Sigmoid colon (tissue), 7 donors: ENCODE measurements around the gene CERS3. TPM values are rescaled to one million over a fixed set of nuclear protein-coding genes. Genes with fewer than 3 reads are reported as not detected.

ENCODE experiments used
- DNase-seq: peaks from one replicate; pipeline ENCODE4 v3.0.0-alpha.2; 2019
- H3K27ac ChIP-seq, 4 donors: fragments of 200-600 bp; sonication (generic); one replicate each; pipeline ENCODE4 v1.5.1; 2016 to 2019; ENCODE audit warnings: mild to moderate bottlenecking in 1 of 4
- H3K27me3 ChIP-seq, 3 donors: fragments of 200-600 bp; sonication (generic); one replicate each; pipeline ENCODE4 v1.5.1; 2019; ENCODE audit warnings: mild to moderate bottlenecking in 1 of 3
- H3K36me3 ChIP-seq, 4 donors: fragments of 200-600 bp; sonication (generic); one replicate each; pipeline ENCODE4 v1.5.1; 2016 to 2019
- H3K4me1 ChIP-seq, 4 donors: fragments of 200-600 bp; sonication (generic); one replicate each; pipeline ENCODE4 v1.5.1; 2017 to 2019
- H3K4me3 ChIP-seq, 4 donors: fragments of 200-600 bp; sonication (generic); one replicate each; pipeline ENCODE4 v1.5.1; 2017 to 2019; ENCODE audit warnings: mild to moderate bottlenecking in 2 of 4, moderate library complexity in 1 of 4
- H3K9me3 ChIP-seq, 4 donors: fragments of 200-600 bp in 3 of 4; sonication (generic) in 3 of 4; one replicate each; pipeline versions ENCODE4 v1.5.1 to v1.6.1; 2013 to 2019
- EP300 ChIP-seq, 4 donors: sonication (generic); formaldehyde crosslinking; IDR thresholded peaks; one replicate each; pipeline ENCODE4 v1.6.1; 2017; ENCODE audit warnings: antibody characterized with exemption in 4 of 4
- POLR2A ChIP-seq, 2 donors: fragments of 450-650 bp; IDR thresholded peaks; one replicate each; pipeline ENCODE4 v1.6.1; 2016; ENCODE audit warnings: antibody characterized with exemption in 2 of 2, mild to moderate bottlenecking in 2 of 2, moderate library complexity in 2 of 2
- POLR2AphosphoS5 ChIP-seq, 4 donors: sonication (generic); formaldehyde crosslinking; IDR thresholded peaks; one replicate each; pipeline ENCODE4 v1.6.1; 2017; ENCODE audit warnings: antibody characterized with exemption in 4 of 4
- WGBS, 2 donors: extraction: QIAGEN DNeasy Blood & Tissue Kit; methylation state at CpG; one replicate each; pipeline ENCODE4 v1.1.7; 2013; 5-methylcytosine and 5-hydroxymethylcytosine counted together
- intact Hi-C: fragments of 100-400 bp; cut with DNase I; formaldehyde crosslinking; loops from one replicate; pipeline ENCODE4 v1.15.1; 2023
- polyA plus RNA-seq, 3 donors: library from polyadenylated mRNA; stranded (reverse); fragments of 200-250 nt; gene quantifications; one replicate each; pipeline ENCODE4 v1.2.3, GENCODE V29; 2013
- total RNA-seq, 4 donors: library from RNA; depleted of rRNA; stranded (reverse); fragments of >200 nt; gene quantifications; one replicate each; pipeline ENCODE4 v1.1.0, GENCODE V29; 2016
- TF ChIP-seq, protein P1 (sequence below), 4 experiments: fragments of 450-650 bp in 3 of 4; fragments of 200-600 bp in 1 of 4; IDR thresholded peaks; one replicate each; pipeline ENCODE4 v1.5.1; 2016 to 2019; ENCODE audit warnings: antibody characterized with exemption in 4 of 4, mild to moderate bottlenecking in 3 of 4, moderate library complexity in 2 of 4
- donor health status: healthy with polysubstance abuse.
- donor health status: Bipolar disorder and iron deficiency.
- donor health status: healthy.

Gene CERS3
- total and polyA plus RNA-seq, 7 donors, result 0.20 to 0.49 TPM; not detected in 5

DNA sequence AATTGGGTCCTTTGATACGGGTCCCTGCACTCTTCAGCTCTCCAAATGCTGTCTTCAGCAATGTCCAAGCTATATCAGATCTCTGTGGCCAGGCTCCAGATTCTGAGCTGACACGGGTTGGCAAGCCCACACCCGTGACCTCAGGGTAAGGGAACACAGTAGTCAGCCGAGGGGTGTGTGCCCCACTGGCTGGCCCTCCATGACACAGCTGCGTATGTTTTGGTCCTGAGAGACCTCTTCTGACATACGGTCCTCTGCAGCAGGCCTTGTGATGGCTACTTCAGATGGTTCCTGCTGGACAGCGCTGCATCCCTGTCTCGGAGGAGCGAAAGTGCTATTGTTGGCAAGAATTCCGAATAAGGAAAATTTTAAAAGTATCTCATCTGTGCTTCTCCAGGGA, 101.8 kb downstream of the CERS3 start:
- no peak for TF ChIP-seq POLR2A (IDR thresholded peaks at IDR 0.05)
- no peak for TF ChIP-seq EP300 (IDR thresholded peaks at IDR 0.05)
- TF ChIP-seq, protein P1, sequence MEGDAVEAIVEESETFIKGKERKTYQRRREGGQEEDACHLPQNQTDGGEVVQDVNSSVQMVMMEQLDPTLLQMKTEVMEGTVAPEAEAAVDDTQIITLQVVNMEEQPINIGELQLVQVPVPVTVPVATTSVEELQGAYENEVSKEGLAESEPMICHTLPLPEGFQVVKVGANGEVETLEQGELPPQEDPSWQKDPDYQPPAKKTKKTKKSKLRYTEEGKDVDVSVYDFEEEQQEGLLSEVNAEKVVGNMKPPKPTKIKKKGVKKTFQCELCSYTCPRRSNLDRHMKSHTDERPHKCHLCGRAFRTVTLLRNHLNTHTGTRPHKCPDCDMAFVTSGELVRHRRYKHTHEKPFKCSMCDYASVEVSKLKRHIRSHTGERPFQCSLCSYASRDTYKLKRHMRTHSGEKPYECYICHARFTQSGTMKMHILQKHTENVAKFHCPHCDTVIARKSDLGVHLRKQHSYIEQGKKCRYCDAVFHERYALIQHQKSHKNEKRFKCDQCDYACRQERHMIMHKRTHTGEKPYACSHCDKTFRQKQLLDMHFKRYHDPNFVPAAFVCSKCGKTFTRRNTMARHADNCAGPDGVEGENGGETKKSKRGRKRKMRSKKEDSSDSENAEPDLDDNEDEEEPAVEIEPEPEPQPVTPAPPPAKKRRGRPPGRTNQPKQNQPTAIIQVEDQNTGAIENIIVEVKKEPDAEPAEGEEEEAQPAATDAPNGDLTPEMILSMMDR (IDR thresholded peaks at IDR 0.05), result no peak
- no peak for TF ChIP-seq POLR2AphosphoS5 (IDR thresholded peaks at IDR 0.05)
- no peak for DNase-seq
- intact Hi-C loops, result no loop called here
- H3K36me3 ChIP-seq, result no peaks in the 10 kb centered on the region
- no peaks in the 10 kb centered on the region for H3K27me3 ChIP-seq
- 89 to 92% methylated on average over 10 of the region's 10 CpGs for WGBS, 2 donors
- no peak overlapping the region for H3K4me3 ChIP-seq
- H3K9me3 ChIP-seq, result peaks cover 0 to 11% (median 1%) of the 10 kb centered on the region in 4 donors
- H3K4me1 ChIP-seq, result no peaks in the 10 kb centered on the region
- H3K27ac ChIP-seq, result no peak overlapping the region

DNA sequence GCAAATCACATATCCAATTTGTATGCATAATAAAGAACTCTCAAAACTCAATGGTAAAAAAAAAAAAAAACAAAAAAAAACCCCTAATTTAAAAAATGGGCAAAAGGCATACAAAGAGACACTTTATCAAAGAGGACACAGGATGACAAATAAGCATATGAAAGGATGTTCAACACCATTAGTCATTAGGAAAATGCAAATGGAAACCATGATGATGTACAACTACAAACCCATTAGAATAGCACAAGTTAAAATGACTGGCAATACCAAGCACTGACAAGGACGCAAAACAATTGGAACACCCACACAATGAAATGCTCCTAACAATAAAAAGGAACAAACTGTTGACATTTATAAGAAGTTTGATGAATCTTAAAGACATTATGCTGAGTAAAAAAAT, 123.6 kb downstream of the CERS3 start:
- intact Hi-C loops, result no loop called here
- TF ChIP-seq, protein P1 (IDR thresholded peaks at IDR 0.05), result no peak
- TF ChIP-seq POLR2A (IDR thresholded peaks at IDR 0.05) (no peak), POLR2AphosphoS5 (IDR thresholded peaks at IDR 0.05) (no peak), EP300 (IDR thresholded peaks at IDR 0.05) (no peak)
- DNase-seq, result no peak
- Histone ChIP-seq H3K36me3 (no peaks in the 10 kb centered on the region), H3K4me3 (no peak overlapping the region), H3K4me1 (no peaks in the 10 kb centered on the region), H3K9me3 (peaks cover 0 to 2% (median 0%) of the 10 kb centered on the region in 4 donors), H3K27me3 (no peaks in the 10 kb centered on the region), H3K27ac (no peak overlapping the region)
- WGBS, 2 donors, result 91 to 96% methylated on average over 1 of the region's 1 CpG

DNA sequence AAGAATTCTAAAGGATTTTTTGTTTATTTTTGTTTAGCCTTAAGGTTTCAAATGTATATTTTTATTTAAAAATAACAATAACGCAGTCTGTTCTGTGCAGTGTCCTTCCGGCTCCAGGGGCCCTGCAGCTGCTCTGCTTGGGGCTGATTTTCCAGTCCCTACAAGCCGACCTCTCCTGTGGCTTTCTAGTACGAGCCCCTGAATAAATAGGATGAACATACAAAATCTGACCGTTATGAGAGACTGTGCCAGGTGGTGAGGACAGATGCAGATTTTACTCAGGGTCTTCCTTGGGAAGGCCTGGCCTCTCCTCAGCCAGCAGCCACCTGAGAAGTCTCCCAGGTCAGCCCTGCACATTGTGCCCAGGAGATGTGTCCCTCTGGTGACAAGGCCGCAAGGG, 127.8 kb downstream of the CERS3 start:
- TF ChIP-seq, protein P1 (IDR thresholded peaks at IDR 0.05), result no peak
- no peak for TF ChIP-seq POLR2AphosphoS5 (IDR thresholded peaks at IDR 0.05)
- no peak for TF ChIP-seq EP300 (IDR thresholded peaks at IDR 0.05)
- no peak for TF ChIP-seq POLR2A (IDR thresholded peaks at IDR 0.05)
- Histone ChIP-seq H3K4me1 (no peaks in the 10 kb centered on the region), H3K27me3 (no peaks in the 10 kb centered on the region), H3K9me3 (peaks cover 0 to 2% (median 0%) of the 10 kb centered on the region in 4 donors), H3K4me3 (no peak overlapping the region), H3K27ac (no peak overlapping the region), H3K36me3 (no peaks in the 10 kb centered on the region)
- DNase-seq, result no peak
- intact Hi-C loops, result no loop called here
- WGBS, 2 donors, result 74 to 86% methylated on average over 6 of the region's 6 CpGs

- TF ChIP-seq POLR2A (IDR thresholded peaks at IDR 0.05) (no peak), POLR2AphosphoS5 (IDR thresholded peaks at IDR 0.05) (no peak), EP300 (IDR thresholded peaks at IDR 0.05) (no peak)
- TF ChIP-seq, protein P1 (IDR thresholded peaks at IDR 0.05), result no peak
- Histone ChIP-seq H3K36me3 (no peaks in the 10 kb centered on the region), H3K4me1 (peaks cover 0 to 8% (median 3%) of the 10 kb centered on the region in 4 donors), H3K27me3 (no peaks in the 10 kb centered on the region), H3K27ac (no peak overlapping the region), H3K4me3 (no peak overlapping the region), H3K9me3 (no peaks in the 10 kb centered on the region)
- 36 to 58% methylated on average over 4 of the region's 4 CpGs for WGBS, 2 donors
- DNase-seq, result no peak
- intact Hi-C loops, result no loop called here
Observed at GRCh38 chr15:100394736-100395440, 133.9 kb downstream of the CERS3 start.
